ENCODE measurements around the gene MYL7. TPM values are rescaled to one million over a fixed set of nuclear protein-coding genes. Genes with fewer than 3 reads are reported as not detected.

MYL7 gene
- total RNA-seq, 8 experiments from 2014 or later = 0.46 to 1.0 (median 0.95) TPM; not detected in 5

GRCh38 chr7:44162179-44162578 lies 21.0 kb upstream of the MYL7 start:
- no peak overlapping the region for H3K4me3 ChIP-seq
- in situ Hi-C loops (cut with MboI; ENCODE audit: low pct_unique_long_range_greater_than_20kb in 2 of 9, low sequenced_read_pairs in 9 of 9, unreplicated experiment in 9 of 9) = no loop called here
- ATAC-seq (replicated peaks in 6 of 8) = no peak
- no peaks in the 10 kb centered on the region for H3K4me1 ChIP-seq (replicated peaks in 1 of 2)
- WGBS, 10 experiments = 60 to 100% (median 90%) methylated on average over 1 to 2 of the region's 4 CpGs; no CpG with 5 or more reads in 5 of the 10 experiments
- no peak overlapping the region for H3K27ac ChIP-seq

- H3K27ac ChIP-seq = no peak overlapping the region
- ATAC-seq (replicated peaks in 6 of 8) = no peak
- H3K4me3 ChIP-seq = no peak overlapping the region
- in situ Hi-C loops (cut with MboI; ENCODE audit: low pct_unique_long_range_greater_than_20kb in 2 of 9, low sequenced_read_pairs in 9 of 9, unreplicated experiment in 9 of 9) = no loop called here
- H3K4me1 ChIP-seq (replicated peaks in 1 of 2) = no peaks in the 10 kb centered on the region
- WGBS, 10 experiments = 100% methylated on average over 1 to 2 of the region's 2 CpGs; no CpG with 5 or more reads in 6 of the 10 experiments
Observed at GRCh38 chr7:44161371-44161770, 20.2 kb upstream of the MYL7 start.

GRCh38 chr7:44159824-44160630 lies 18.9 kb upstream of the MYL7 start:
- Histone ChIP-seq H3K4me3 (no peak overlapping the region), H3K4me1 (replicated peaks in 1 of 2) (no peaks in the 10 kb centered on the region), H3K27ac (no peak overlapping the region)
- WGBS, 10 experiments = 72 to 100% (median 80%) methylated on average over 2 to 4 of the region's 5 CpGs; no CpG with 5 or more reads in 5 of the 10 experiments
- ATAC-seq (replicated peaks in 6 of 8) = no peak
- in situ Hi-C loops (cut with MboI; ENCODE audit: low pct_unique_long_range_greater_than_20kb in 2 of 9, low sequenced_read_pairs in 9 of 9, unreplicated experiment in 9 of 9) = no loop called here

GRCh38 chr7:44158873-44159631 lies 17.9 kb upstream of the MYL7 start:
- peak in 1 of 8 experiments; percentile 11 for ATAC-seq (replicated peaks in 6 of 8)
- Histone ChIP-seq H3K4me1 (replicated peaks in 1 of 2) (no peaks in the 10 kb centered on the region), H3K27ac (no peak overlapping the region), H3K4me3 (no peak overlapping the region)
- WGBS, 10 experiments = 63 to 92% (median 80%) methylated on average over 3 to 6 of the region's 12 CpGs; no CpG with 5 or more reads in 6 of the 10 experiments
- in situ Hi-C loops (cut with MboI; ENCODE audit: low pct_unique_long_range_greater_than_20kb in 2 of 9, low sequenced_read_pairs in 9 of 9, unreplicated experiment in 9 of 9) = no loop called here

- Histone ChIP-seq H3K4me3 (no peak overlapping the region), H3K27ac (no peak overlapping the region), H3K4me1 (replicated peaks in 1 of 2) (no peaks in the 10 kb centered on the region)
- peak in 6 of 8 experiments; percentile 13 to 88 (median 48) for ATAC-seq (replicated peaks in 6 of 8)
- WGBS, 10 experiments = 50 to 90% (median 57%) methylated on average over 1 to 3 of the region's 10 CpGs; no CpG with 5 or more reads in 7 of the 10 experiments
- in situ Hi-C loops (cut with MboI; ENCODE audit: low pct_unique_long_range_greater_than_20kb in 2 of 9, low sequenced_read_pairs in 9 of 9, unreplicated experiment in 9 of 9) = no loop called here
Observed at GRCh38 chr7:44158096-44158872, 17.2 kb upstream of the MYL7 start.

- in situ Hi-C loops (cut with MboI; ENCODE audit: low pct_unique_long_range_greater_than_20kb in 2 of 9, low sequenced_read_pairs in 9 of 9, unreplicated experiment in 9 of 9) = no loop called here
- Histone ChIP-seq H3K27ac (no peak overlapping the region), H3K4me3 (no peak overlapping the region), H3K4me1 (replicated peaks in 1 of 2) (no peaks in the 10 kb centered on the region)
- WGBS, 10 experiments = 56 to 100% (median 67%) methylated on average over 1 to 5 of the region's 15 CpGs; no CpG with 5 or more reads in 3 of the 10 experiments
- ATAC-seq (replicated peaks in 6 of 8) = peak in 1 of 8 experiments; percentile 8
Observed at GRCh38 chr7:44157116-44158080, 16.3 kb upstream of the MYL7 start.

- WGBS, 10 experiments = 100% methylated on average over 1 of the region's 4 CpGs; no CpG with 5 or more reads in 9 of the 10 experiments
- no peak overlapping the region for H3K27ac ChIP-seq
- H3K4me3 ChIP-seq = no peak overlapping the region
- no peak for ATAC-seq (replicated peaks in 6 of 8)
- in situ Hi-C loops (cut with MboI; ENCODE audit: low pct_unique_long_range_greater_than_20kb in 2 of 9, low sequenced_read_pairs in 9 of 9, unreplicated experiment in 9 of 9) = no loop called here
- H3K4me1 ChIP-seq (replicated peaks in 1 of 2) = no peaks in the 10 kb centered on the region
Observed at GRCh38 chr7:44156453-44157010, 15.4 kb upstream of the MYL7 start.

- no peak overlapping the region for H3K4me3 ChIP-seq
- H3K4me1 ChIP-seq (replicated peaks in 1 of 2) = no peaks in the 10 kb centered on the region
- H3K27ac ChIP-seq = no peak overlapping the region
- ATAC-seq (replicated peaks in 6 of 8) = no peak
- WGBS, 10 experiments = 40 to 92% (median 82%) methylated on average over 1 to 4 of the region's 8 CpGs; no CpG with 5 or more reads in 5 of the 10 experiments
- in situ Hi-C loops (cut with MboI; ENCODE audit: low pct_unique_long_range_greater_than_20kb in 2 of 9, low sequenced_read_pairs in 9 of 9, unreplicated experiment in 9 of 9) = no loop called here
Observed at GRCh38 chr7:44155191-44156185, 14.4 kb upstream of the MYL7 start.

GRCh38 chr7:44154703-44155102 lies 13.6 kb upstream of the MYL7 start:
- peak in 3 of 8 experiments; percentile 13 to 70 (median 42) for ATAC-seq (replicated peaks in 6 of 8)
- 0 to 80% (median 61%) methylated on average over 1 to 3 of the region's 3 CpGs; no CpG with 5 or more reads in 5 of the 10 experiments for WGBS, 10 experiments
- H3K27ac ChIP-seq = no peak overlapping the region
- in situ Hi-C loops (cut with MboI; ENCODE audit: low pct_unique_long_range_greater_than_20kb in 2 of 9, low sequenced_read_pairs in 9 of 9, unreplicated experiment in 9 of 9) = no loop called here
- H3K4me3 ChIP-seq = no peak overlapping the region
- H3K4me1 ChIP-seq (replicated peaks in 1 of 2) = no peaks in the 10 kb centered on the region

- WGBS, 10 experiments = 89 to 100% methylated on average over 1 to 5 of the region's 5 CpGs; no CpG with 5 or more reads in 8 of the 10 experiments
Observed at GRCh38 chr7:44153948-44154335, 12.8 kb upstream of the MYL7 start.

More at GRCh38 chr7:44153948-44154335, 12.8 kb upstream of the MYL7 start:
- H3K4me1 ChIP-seq (replicated peaks in 1 of 2) = no peaks in the 10 kb centered on the region
- no peak overlapping the region for H3K4me3 ChIP-seq
- in situ Hi-C loops (cut with MboI; ENCODE audit: low pct_unique_long_range_greater_than_20kb in 2 of 9, low sequenced_read_pairs in 9 of 9, unreplicated experiment in 9 of 9) = no loop called here
- H3K27ac ChIP-seq = no peak overlapping the region
- ATAC-seq (replicated peaks in 6 of 8) = no peak

Measured in motor neuron (in vitro differentiated cells).